Suppressor macrophage treated with lipopolysaccharide for 4 hours (primary cell): ENCODE results near the gene MAGI1.
"Not testable (repeated sequence)": the region's sequence is repeated elsewhere in the genome, so short reads cannot be mapped to it uniquely, and the experiment has no call there.

Experiments
- DNase-seq: peaks from one replicate; pipeline ENCODE4 v3.0.0-alpha.2; 2020

The MAGI1 gene

GRCh38 chr3:66038726-66039589 lies at the start of gene MAGI1:
Gene MAGI1, minus strand, starts transcription at chr3:66038918. Its CDS starts 610 bp downstream, at chr3:66038308.
- peak; percentile 63 for DNase-seq

- no peak for DNase-seq
Measured at GRCh38 chr3:66083784-66084213, 45.1 kb upstream of the MAGI1 start.

- DNase-seq, result no peak
Measured at GRCh38 chr3:66083096-66083678, 44.5 kb upstream of the MAGI1 start.

GRCh38 chr3:66082679-66083078 lies 44.0 kb upstream of the MAGI1 start:
- DNase-seq, result no peak

- DNase-seq, result no peak
Measured at GRCh38 chr3:66080167-66080566, 41.4 kb upstream of the MAGI1 start.

- no peak for DNase-seq
Measured at GRCh38 chr3:66077973-66078372, 39.3 kb upstream of the MAGI1 start.

- DNase-seq, result no peak
Measured at GRCh38 chr3:66076861-66077470, 38.2 kb upstream of the MAGI1 start.

GRCh38 chr3:66075281-66075680 lies 36.6 kb upstream of the MAGI1 start:
- DNase-seq, result no peak

GRCh38 chr3:66073464-66074141 lies 34.9 kb upstream of the MAGI1 start:
- no peak for DNase-seq

- DNase-seq, result no peak
Measured at GRCh38 chr3:66068255-66068654, 29.5 kb upstream of the MAGI1 start.

GRCh38 chr3:66066963-66067617 lies 28.4 kb upstream of the MAGI1 start:
- DNase-seq, result no peak

GRCh38 chr3:66055289-66055688 lies 16.6 kb upstream of the MAGI1 start:
- DNase-seq, result no peak

- DNase-seq, result no peak
Measured at GRCh38 chr3:66053550-66054094, 14.9 kb upstream of the MAGI1 start.

GRCh38 chr3:66052721-66053549 lies 14.2 kb upstream of the MAGI1 start:
- DNase-seq, result no peak

GRCh38 chr3:66050821-66051220 lies 12.1 kb upstream of the MAGI1 start:
- no peak for DNase-seq

GRCh38 chr3:66048051-66048395 lies 9.3 kb upstream of the MAGI1 start:
- no peak for DNase-seq

- DNase-seq, result no peak
Measured at GRCh38 chr3:66047311-66048050, 8.8 kb upstream of the MAGI1 start.

- not testable (repeated sequence) for DNase-seq
Measured at GRCh38 chr3:66046321-66046720, 7.6 kb upstream of the MAGI1 start.

GRCh38 chr3:66041828-66042227 lies 3.1 kb upstream of the MAGI1 start:
- DNase-seq, result no peak

- DNase-seq, result no peak
Measured at GRCh38 chr3:66041116-66041515, 2.4 kb upstream of the MAGI1 start.

- no peak for DNase-seq
Measured at GRCh38 chr3:66039590-66039887, 821 bp upstream of the MAGI1 start.
